Erythroblast (primary cell): ENCODE data around the gene NDST1.
A peak's percentile ranks its signal among the peaks of the same experiment; 100 is the strongest.

Experiments
- DNase-seq, 2 experiments: peaks; one replicate each; lab custom pipeline; 2025; lab: John Stamatoyannopoulos, UW
- GATA1 ChIP-seq: IDR thresholded peaks from 2 replicates; pipeline ENCODE4 v1.6.1; 2011; ENCODE audit warnings: low read depth, mild to moderate bottlenecking, control low read depth, low read length, moderate library complexity
- POLR2A ChIP-seq: IDR thresholded peaks from 2 replicates; pipeline ENCODE4 v1.6.1; 2011; ENCODE audit warnings: mild to moderate bottlenecking, low read length

NDST1 gene

GRCh38 chr5:150540615-150541396 is 32.9 kb downstream of the NDST1 start:
- no peak for TF ChIP-seq POLR2A
- TF ChIP-seq GATA1: no peak
- DNase-seq: no peak

- TF ChIP-seq POLR2A: no peak
- no peak for TF ChIP-seq GATA1
- DNase-seq: no peak
Measured at GRCh38 chr5:150541397-150541675, 33.4 kb downstream of the NDST1 start.

GRCh38 chr5:150541895-150542294 is 34.0 kb downstream of the NDST1 start:
- TF ChIP-seq POLR2A (no peak), GATA1 (no peak)
- no peak for DNase-seq

- no peak for DNase-seq
- TF ChIP-seq GATA1 (no peak), POLR2A (no peak)
Measured at GRCh38 chr5:150542933-150543445, 35.1 kb downstream of the NDST1 start.

GRCh38 chr5:150544611-150545219 is 36.8 kb downstream of the NDST1 start:
- peak; percentile 73 to 79 for DNase-seq
- TF ChIP-seq GATA1 (no peak), POLR2A (no peak)

GRCh38 chr5:150545246-150545645 is 37.3 kb downstream of the NDST1 start:
- TF ChIP-seq GATA1: no peak
- no peak for TF ChIP-seq POLR2A
- DNase-seq: no peak

GRCh38 chr5:150548123-150548522 is 40.2 kb downstream of the NDST1 start:
- TF ChIP-seq GATA1 (no peak), POLR2A (no peak)
- DNase-seq: no peak

GRCh38 chr5:150549735-150550134 is 41.8 kb downstream of the NDST1 start:
- no peak for TF ChIP-seq GATA1
- no peak for TF ChIP-seq POLR2A
- no peak for DNase-seq

GRCh38 chr5:150550286-150550685 is 42.4 kb downstream of the NDST1 start:
- DNase-seq: no peak
- TF ChIP-seq POLR2A: no peak
- TF ChIP-seq GATA1: no peak

- TF ChIP-seq POLR2A (no peak), GATA1 (no peak)
- no peak for DNase-seq
Measured at GRCh38 chr5:150551066-150551465, 43.1 kb downstream of the NDST1 start.

- TF ChIP-seq GATA1: no peak
- TF ChIP-seq POLR2A: no peak
- DNase-seq: no peak
Measured at GRCh38 chr5:150553402-150553801, 45.5 kb downstream of the NDST1 start.

GRCh38 chr5:150553911-150554310 is 46.0 kb downstream of the NDST1 start:
- DNase-seq: no peak
- TF ChIP-seq POLR2A (no peak), GATA1 (no peak)

- DNase-seq: no peak
- TF ChIP-seq POLR2A (no peak), GATA1 (no peak)
Measured at GRCh38 chr5:150554857-150555256, 46.9 kb downstream of the NDST1 start.

- TF ChIP-seq POLR2A (no peak), GATA1 (no peak)
- no peak for DNase-seq
Measured at GRCh38 chr5:150556106-150556505, 48.2 kb downstream of the NDST1 start.

GRCh38 chr5:150556859-150557508 is 49.1 kb downstream of the NDST1 start:
- no peak for TF ChIP-seq POLR2A
- no peak for TF ChIP-seq GATA1
- no peak for DNase-seq
